ENCODE results near the gene MTMR12. TPM values are rescaled to one million over a fixed set of nuclear protein-coding genes. Genes with fewer than 3 reads are reported as not detected.

The MTMR12 gene
- total and polyA plus RNA-seq, 2 of the 4 experiments (the other 2 are of a cell fraction): 11.1 to 21.3 TPM

GRCh38 chr5:32331935-32332274, 19.2 kb upstream of the MTMR12 start:
- no peak for ATAC-seq (ENCODE audit: low read depth)
- no peak overlapping the region for H3K14ac ChIP-seq (replicated peaks; ENCODE audit: low read depth, low read length)
- intact Hi-C loops (cut with micrococcal nuclease) (no loop called here), dilution Hi-C loops (cut with HindIII; ENCODE audit: low sequenced_read_pairs, unreplicated experiment) (no loop called here), in situ Hi-C loops (cut with MboI; ENCODE audit: low sequenced_read_pairs) (no loop called here)
- no peak overlapping the region for H2BK120ac ChIP-seq (ENCODE audit: low read depth, low read length)
- H2AFZ ChIP-seq (replicated peaks; ENCODE audit: low read length, poor library complexity): no peak overlapping the region
- H3K9ac ChIP-seq (ENCODE audit: low read depth, low read length): no peak overlapping the region
- no peak overlapping the region for H4K5ac ChIP-seq (ENCODE audit: low read depth, low read length)
- TF ChIP-seq USF2 (IDR thresholded peaks at IDR 0.05; ENCODE audit: low read depth, low read length): no peak
- TF ChIP-seq MAZ (IDR thresholded peaks at IDR 0.05; ENCODE audit: borderline replicate concordance, low read depth, low read length): no peak
- no peak for TF ChIP-seq CTCF (conservative IDR thresholded peaks at IDR 0.05; ENCODE audit: low read depth, low read length)
- no peak for TF ChIP-seq CEBPB (IDR thresholded peaks at IDR 0.05; ENCODE audit: low read depth, low read length)
- no peak for TF ChIP-seq MXI1 (IDR thresholded peaks at IDR 0.05; ENCODE audit: borderline replicate concordance, low read depth, low read length)
- no peak for TF ChIP-seq POLR2A (IDR thresholded peaks at IDR 0.05; ENCODE audit: low read depth, low read length)
- no peak for TF ChIP-seq FOS (IDR thresholded peaks at IDR 0.05; ENCODE audit: low read depth, low read length)
- TF ChIP-seq RCOR1 (IDR thresholded peaks at IDR 0.05; ENCODE audit: insufficient replicate concordance, low read length): no peak
- TF ChIP-seq BHLHE40 (IDR thresholded peaks at IDR 0.05; ENCODE audit: low read depth, low read length): no peak
- no peak overlapping the region for H3K23ac ChIP-seq (ENCODE audit: low read depth, low read length)
- H3K27me3 ChIP-seq (ENCODE audit: control insufficient read depth, insufficient read depth, low read length): no peaks in the 10 kb centered on the region
- H3K4ac ChIP-seq (ENCODE audit: low read depth, low read length): no peak overlapping the region
- H2AK5ac ChIP-seq (ENCODE audit: low read depth, low read length): no peak overlapping the region
- H3K9me3 ChIP-seq (ENCODE audit: control insufficient read depth, insufficient read depth, low read length): no peaks in the 10 kb centered on the region
- H3K4me2 ChIP-seq (ENCODE audit: low read depth, low read length): no peak overlapping the region
- H3K18ac ChIP-seq (ENCODE audit: low read depth, low read length): no peak overlapping the region
- no peaks in the 10 kb centered on the region for H3K36me3 ChIP-seq (ENCODE audit: control insufficient read depth, insufficient read depth, low read length)
- ChIA-PET POLR2A (ENCODE audit: unreplicated experiment) (no interaction called here), CTCF (no interaction called here)
- DNase-seq: no peak
- H3K56ac ChIP-seq (ENCODE audit: extremely low read depth, insufficient read depth, low read length): no peak overlapping the region
- H2BK15ac ChIP-seq (ENCODE audit: low read depth, low read length): no peak overlapping the region
- H3K9me1 ChIP-seq (ENCODE audit: insufficient read depth, low read length): no peaks in the 10 kb centered on the region
- H3K4me1 ChIP-seq (ENCODE audit: control insufficient read depth, insufficient read depth, low read length): no peaks in the 10 kb centered on the region
- no peak overlapping the region; the same call in 1 of the 2 replicates for H2BK20ac ChIP-seq (ENCODE audit: low read depth, low read length)
- H3K27ac ChIP-seq (ENCODE audit: insufficient read depth, low read length): no peak overlapping the region
- H2AK9ac ChIP-seq (replicated peaks; ENCODE audit: low read depth, low read length, poor library complexity): no peak overlapping the region
- no peak overlapping the region for H4K91ac ChIP-seq (ENCODE audit: insufficient read depth, low read depth, low read length)
- no peaks in the 10 kb centered on the region for H4K20me1 ChIP-seq (ENCODE audit: insufficient read depth, low read length)
- 100% methylated on average over 1 of the region's 3 CpGs; no CpG with 5 or more reads in 1 of the 2 experiments for WGBS, 2 experiments (ENCODE audit: extremely low coverage in 2 of 2, insufficient read length in 1 of 2)
- no peak overlapping the region for H4K8ac ChIP-seq (ENCODE audit: low read depth in 2 of 2, low read length in 2 of 2)
- H3K4me3 ChIP-seq (ENCODE audit: insufficient read depth, low read depth, low read length): no peak overlapping the region
- no TSS peak for BruUV-seq (replicated peaks)
- no peaks in the 10 kb centered on the region for H3K79me1 ChIP-seq (ENCODE audit: low read depth in 1 of 2, low read length in 2 of 2)
- H2BK5ac ChIP-seq (ENCODE audit: low read depth, low read length, poor library complexity, severe bottlenecking): no peak overlapping the region

Measured in IMR-90 (cell line).